Measurements from ENCODE around the gene CHRNB1.

Gene CHRNB1

GRCh38 chr17:7431231-7431630, 13.6 kb upstream of the CHRNB1 start:
- no peak overlapping the region for H3K4me3 ChIP-seq (ENCODE audit: low read length)
- H3K27me3 ChIP-seq (ENCODE audit: control insufficient read depth, insufficient read depth, low read length): peaks cover 14% of the 10 kb centered on the region
- H3K9ac ChIP-seq (ENCODE audit: low read length): no peak overlapping the region
- H3K9me3 ChIP-seq (ENCODE audit: control insufficient read depth, low read length): no peaks in the 10 kb centered on the region
- H3K4me1 ChIP-seq (ENCODE audit: control insufficient read depth, insufficient read depth, low read length): peaks cover 8% of the 10 kb centered on the region
- no peaks in the 10 kb centered on the region for H3K36me3 ChIP-seq (ENCODE audit: control insufficient read depth, insufficient read depth, low read length)

GRCh38 chr17:7432296-7432695, 12.6 kb upstream of the CHRNB1 start:
- Histone ChIP-seq H3K36me3 (ENCODE audit: control insufficient read depth, insufficient read depth, low read length) (no peaks in the 10 kb centered on the region), H3K4me1 (ENCODE audit: control insufficient read depth, insufficient read depth, low read length) (peaks cover 17% of the 10 kb centered on the region), H3K9ac (ENCODE audit: low read length) (no peak overlapping the region), H3K9me3 (ENCODE audit: control insufficient read depth, low read length) (no peaks in the 10 kb centered on the region), H3K27me3 (ENCODE audit: control insufficient read depth, insufficient read depth, low read length) (peaks cover 15% of the 10 kb centered on the region), H3K4me3 (ENCODE audit: low read length) (no peak overlapping the region)

- H3K4me1 ChIP-seq (ENCODE audit: control insufficient read depth, insufficient read depth, low read length): peaks cover 40% of the 10 kb centered on the region
- H3K9ac ChIP-seq (ENCODE audit: low read length): peak overlapping the region; percentile 85
- no peaks in the 10 kb centered on the region for H3K9me3 ChIP-seq (ENCODE audit: control insufficient read depth, low read length)
- H3K4me3 ChIP-seq (ENCODE audit: low read length): peak overlapping the region; percentile 72
- no peaks in the 10 kb centered on the region for H3K36me3 ChIP-seq (ENCODE audit: control insufficient read depth, insufficient read depth, low read length)
- peaks cover 46% of the 10 kb centered on the region for H3K27me3 ChIP-seq (ENCODE audit: control insufficient read depth, insufficient read depth, low read length)
These were observed 8.9 kb upstream of the CHRNB1 start for GRCh38 chr17:7435676-7436555.

DNA sequence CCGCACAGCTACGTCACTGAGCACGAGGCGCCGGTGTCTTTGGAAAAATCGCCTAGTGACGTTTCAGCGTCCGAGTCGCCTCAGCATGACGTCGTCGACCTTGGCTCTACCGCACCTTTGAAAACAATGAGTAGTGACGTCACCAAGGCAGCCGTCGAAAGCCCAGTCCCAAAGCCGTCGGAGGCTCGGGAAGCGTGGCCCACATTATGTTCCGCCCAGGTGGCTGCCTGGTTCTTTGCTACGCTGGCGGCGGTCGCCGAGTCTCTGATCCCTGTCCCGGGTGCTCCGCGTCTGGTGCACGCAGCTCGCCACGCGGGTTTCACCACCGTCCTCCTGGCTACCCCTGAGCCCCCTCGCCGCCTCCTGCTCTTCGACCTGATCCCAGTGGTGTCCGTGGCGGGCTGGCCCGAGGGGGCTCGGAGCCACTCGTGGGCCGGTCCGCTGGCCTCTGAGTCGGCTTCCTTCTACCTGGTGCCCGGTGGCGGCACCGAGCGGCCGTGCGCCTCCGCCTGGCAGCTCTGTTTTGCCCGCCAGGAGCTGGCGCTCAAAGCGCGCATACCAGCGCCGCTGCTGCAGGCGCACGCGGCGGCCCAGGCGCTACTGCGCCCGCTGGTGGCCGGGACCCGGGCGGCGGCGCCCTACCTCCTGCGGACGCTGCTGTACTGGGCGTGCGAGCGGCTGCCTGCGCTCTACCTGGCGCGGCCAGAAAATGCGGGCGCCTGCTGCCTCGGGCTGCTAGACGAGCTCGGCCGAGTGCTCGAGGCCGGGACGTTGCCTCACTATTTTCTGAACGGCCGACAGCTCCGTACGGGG, 8.1 kb upstream of the CHRNB1 start:
- Histone ChIP-seq H3K9me3 (ENCODE audit: control insufficient read depth, low read length) (no peaks in the 10 kb centered on the region), H3K4me3 (ENCODE audit: low read length) (peak overlapping the region; percentile 72), H3K4me1 (ENCODE audit: control insufficient read depth, insufficient read depth, low read length) (peaks cover 42% of the 10 kb centered on the region), H3K9ac (ENCODE audit: low read length) (peak overlapping the region; percentile 85), H3K27me3 (ENCODE audit: control insufficient read depth, insufficient read depth, low read length) (peaks cover 55% of the 10 kb centered on the region), H3K36me3 (ENCODE audit: control insufficient read depth, insufficient read depth, low read length) (no peaks in the 10 kb centered on the region)

GRCh38 chr17:7437369-7437863, 7.4 kb upstream of the CHRNB1 start:
- H3K4me3 ChIP-seq (ENCODE audit: low read length): no peak overlapping the region
- H3K27me3 ChIP-seq (ENCODE audit: control insufficient read depth, insufficient read depth, low read length): peaks cover 59% of the 10 kb centered on the region
- H3K36me3 ChIP-seq (ENCODE audit: control insufficient read depth, insufficient read depth, low read length): no peaks in the 10 kb centered on the region
- peaks cover 42% of the 10 kb centered on the region for H3K4me1 ChIP-seq (ENCODE audit: control insufficient read depth, insufficient read depth, low read length)
- H3K9ac ChIP-seq (ENCODE audit: low read length): peak overlapping the region; percentile 85
- H3K9me3 ChIP-seq (ENCODE audit: control insufficient read depth, low read length): no peaks in the 10 kb centered on the region

- H3K9me3 ChIP-seq (ENCODE audit: control insufficient read depth, low read length): no peaks in the 10 kb centered on the region
- peaks cover 65% of the 10 kb centered on the region for H3K27me3 ChIP-seq (ENCODE audit: control insufficient read depth, insufficient read depth, low read length)
- H3K36me3 ChIP-seq (ENCODE audit: control insufficient read depth, insufficient read depth, low read length): no peaks in the 10 kb centered on the region
- no peak overlapping the region for H3K4me3 ChIP-seq (ENCODE audit: low read length)
- H3K4me1 ChIP-seq (ENCODE audit: control insufficient read depth, insufficient read depth, low read length): peaks cover 42% of the 10 kb centered on the region
- H3K9ac ChIP-seq (ENCODE audit: low read length): peak overlapping the region; percentile 17
These were observed 6.8 kb upstream of the CHRNB1 start for GRCh38 chr17:7437950-7438614.

DNA sequence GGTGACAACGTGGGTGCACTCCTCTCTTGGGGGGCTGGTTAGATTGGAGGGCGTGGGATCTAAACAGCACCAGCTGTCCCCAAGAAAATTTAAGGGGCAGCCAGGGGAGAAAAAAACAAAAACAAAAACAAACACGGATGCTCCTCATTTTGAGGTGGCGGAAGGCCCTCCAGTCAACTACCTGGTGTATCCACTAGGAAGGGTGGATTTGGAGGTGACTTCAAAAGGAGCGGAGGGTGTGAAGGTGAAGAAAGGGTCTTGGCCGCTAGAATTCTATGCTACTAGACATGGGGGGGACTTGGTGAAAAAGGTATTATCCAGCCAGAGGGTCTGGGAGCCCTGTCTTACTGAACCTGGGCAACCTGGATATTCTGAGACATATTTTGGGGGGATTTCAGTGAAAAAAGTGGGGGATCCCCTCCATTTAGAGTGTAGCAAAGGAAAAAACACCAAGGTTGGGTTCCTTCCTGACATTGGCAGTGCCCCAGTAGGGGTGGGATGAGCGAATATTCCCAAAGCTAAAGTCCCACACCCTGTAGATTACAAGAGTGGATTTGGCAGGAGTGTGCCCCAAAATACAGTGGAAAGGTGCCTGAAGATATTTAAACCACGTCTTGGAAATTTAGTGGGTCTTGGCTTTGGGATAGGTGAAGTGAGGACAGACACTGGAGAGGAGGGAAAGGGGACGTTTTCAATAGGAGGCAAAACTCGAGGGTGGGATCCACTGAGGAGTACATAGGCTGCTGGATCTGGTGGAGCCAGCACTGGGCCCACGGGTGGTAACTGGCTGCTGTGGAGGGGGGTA, 6.0 kb upstream of the CHRNB1 start:
- Histone ChIP-seq H3K27me3 (ENCODE audit: control insufficient read depth, insufficient read depth, low read length) (peaks cover 66% of the 10 kb centered on the region), H3K9ac (ENCODE audit: low read length) (no peak overlapping the region), H3K4me1 (ENCODE audit: control insufficient read depth, insufficient read depth, low read length) (peaks cover 42% of the 10 kb centered on the region)

DNA sequence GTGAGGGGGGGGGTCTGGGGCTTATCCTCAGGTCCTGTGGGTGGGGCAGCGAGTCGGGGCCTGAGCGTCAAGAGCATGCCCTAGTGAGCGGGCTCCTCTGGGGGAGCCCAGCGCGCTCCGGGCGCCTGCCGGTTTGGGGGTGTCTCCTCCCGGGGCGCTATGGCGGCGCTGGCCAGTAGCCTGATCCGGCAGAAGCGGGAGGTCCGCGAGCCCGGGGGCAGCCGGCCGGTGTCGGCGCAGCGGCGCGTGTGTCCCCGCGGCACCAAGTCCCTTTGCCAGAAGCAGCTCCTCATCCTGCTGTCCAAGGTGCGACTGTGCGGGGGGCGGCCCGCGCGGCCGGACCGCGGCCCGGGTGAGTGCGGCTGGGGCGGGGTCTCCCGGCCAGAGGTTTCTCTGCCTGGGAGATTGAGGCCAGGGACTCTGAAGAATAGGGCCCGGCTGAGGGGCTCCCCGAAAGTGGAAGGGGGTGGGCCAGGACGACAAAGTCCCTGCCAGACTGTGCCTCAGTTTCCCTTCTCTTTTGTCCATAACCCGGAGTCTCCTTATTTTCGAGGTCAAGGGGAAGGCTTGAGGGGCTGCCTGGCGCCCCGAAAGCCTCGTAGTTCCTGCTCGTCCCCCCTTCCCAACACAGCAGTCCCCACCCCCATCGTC, 5.3 kb upstream of the CHRNB1 start, which contains the start of gene FGF11:
TSS of gene FGF11 (plus strand) at position 51 of the 651 bp plus-strand sequence. CDS start at position 160, 109 bp downstream.
- no peak within 1 kb of the TSS for H3K9ac ChIP-seq (ENCODE audit: low read length)
- H3K4me1 ChIP-seq (ENCODE audit: control insufficient read depth, insufficient read depth, low read length): peaks cover 42% of the 10 kb centered on the region
- H3K27me3 ChIP-seq (ENCODE audit: control insufficient read depth, insufficient read depth, low read length): peaks cover 66% of the 10 kb centered on the region
- H3K4me3 ChIP-seq (ENCODE audit: low read length): peak within 1 kb of the TSS; percentile 21
- no peaks in the 10 kb centered on the region for H3K9me3 ChIP-seq (ENCODE audit: control insufficient read depth, low read length)
- no peaks in the 10 kb centered on the region for H3K36me3 ChIP-seq (ENCODE audit: control insufficient read depth, insufficient read depth, low read length)

More for the DNA sequence above, 6.0 kb upstream of the CHRNB1 start:
- Histone ChIP-seq H3K9me3 (ENCODE audit: control insufficient read depth, low read length) (no peaks in the 10 kb centered on the region), H3K4me3 (ENCODE audit: low read length) (no peak overlapping the region), H3K36me3 (ENCODE audit: control insufficient read depth, insufficient read depth, low read length) (no peaks in the 10 kb centered on the region)

DNA sequence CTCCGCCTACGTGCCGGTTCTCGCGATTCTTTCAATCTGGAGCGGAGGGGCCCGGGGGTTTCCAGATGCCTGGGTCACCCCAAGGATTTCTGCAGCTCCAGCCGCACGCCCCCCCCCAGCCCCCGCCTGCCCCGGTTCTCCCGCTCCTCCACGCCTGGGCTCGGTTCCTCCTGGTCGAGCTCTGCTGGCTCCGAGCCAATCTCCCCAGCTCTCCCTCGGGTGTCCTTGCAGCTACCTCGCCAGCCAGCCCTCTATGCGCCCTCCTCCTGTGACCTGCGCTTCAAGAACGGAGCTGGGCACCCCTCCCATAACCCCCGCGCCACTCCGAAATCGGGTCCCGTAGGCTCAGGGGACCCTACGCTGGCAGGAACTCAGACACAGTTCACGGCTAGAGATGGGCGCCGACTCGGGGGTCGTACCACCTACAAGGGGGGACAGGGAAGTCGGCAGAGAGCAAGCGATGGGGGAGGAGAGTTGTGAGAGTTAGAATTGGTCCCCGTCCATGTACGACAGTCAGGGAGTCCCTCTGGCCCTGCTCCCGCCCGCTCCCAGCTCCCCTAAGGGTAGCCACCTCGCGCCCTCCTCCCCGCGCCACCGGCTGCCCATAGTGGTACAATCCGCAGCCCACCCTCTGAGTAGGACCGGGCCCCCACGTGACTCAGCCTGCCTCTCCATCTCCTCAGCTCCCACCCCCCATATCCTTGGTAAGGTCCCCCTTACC, 4.6 kb upstream of the CHRNB1 start:
- H3K27me3 ChIP-seq (ENCODE audit: control insufficient read depth, insufficient read depth, low read length): peaks cover 69% of the 10 kb centered on the region
- H3K9ac ChIP-seq (ENCODE audit: low read length): no peak overlapping the region
- H3K4me3 ChIP-seq (ENCODE audit: low read length): no peak overlapping the region
- no peaks in the 10 kb centered on the region for H3K9me3 ChIP-seq (ENCODE audit: control insufficient read depth, low read length)
- peaks cover 42% of the 10 kb centered on the region for H3K4me1 ChIP-seq (ENCODE audit: control insufficient read depth, insufficient read depth, low read length)
- H3K36me3 ChIP-seq (ENCODE audit: control insufficient read depth, insufficient read depth, low read length): no peaks in the 10 kb centered on the region

DNA sequence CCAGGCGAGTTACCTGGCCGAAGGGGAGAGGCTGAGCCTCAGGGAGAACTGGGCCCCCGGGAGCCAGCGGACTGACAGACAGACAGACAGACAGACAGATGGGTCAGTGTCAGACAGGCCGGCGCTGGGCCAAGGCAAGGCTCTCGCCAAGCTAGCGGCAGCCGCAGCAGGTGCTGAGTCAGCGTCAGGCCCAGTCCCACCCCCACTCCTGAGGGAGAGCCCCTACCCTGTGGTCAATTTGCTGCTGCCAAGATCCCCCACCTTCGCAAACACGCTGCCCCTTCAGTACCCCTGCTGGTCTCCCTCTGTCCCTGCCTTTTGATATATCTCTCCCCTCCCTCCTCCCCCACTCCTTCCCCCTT, 4.0 kb upstream of the CHRNB1 start:
- Histone ChIP-seq H3K4me3 (ENCODE audit: low read length) (no peak overlapping the region), H3K27me3 (ENCODE audit: control insufficient read depth, insufficient read depth, low read length) (peaks cover 68% of the 10 kb centered on the region), H3K9ac (ENCODE audit: low read length) (no peak overlapping the region)

More for the DNA sequence above, 4.0 kb upstream of the CHRNB1 start:
- H3K4me1 ChIP-seq (ENCODE audit: control insufficient read depth, insufficient read depth, low read length): peaks cover 43% of the 10 kb centered on the region
- no peaks in the 10 kb centered on the region for H3K36me3 ChIP-seq (ENCODE audit: control insufficient read depth, insufficient read depth, low read length)
- H3K9me3 ChIP-seq (ENCODE audit: control insufficient read depth, low read length): no peaks in the 10 kb centered on the region

Data from mucosa of stomach (tissue), 1 donor.